Rectal smooth muscle tissue (tissue), 1 donor: Measurements from ENCODE around the gene MAMDC4.
"Not testable (repeated sequence)": the region's sequence is repeated elsewhere in the genome, so short reads cannot be mapped to it uniquely, and the experiment has no call there.

Experiments
- H3K27ac ChIP-seq: one replicate; pipeline ENCODE4 v1.7.0; 2013; ENCODE audit warnings: low read depth, low read length, inconsistent platforms
- H3K27me3 ChIP-seq: one replicate; pipeline ENCODE4 v1.7.0; 2013; ENCODE audit warnings: low read length; ENCODE audit not compliant: control insufficient read depth, insufficient read depth
- H3K36me3 ChIP-seq: one replicate; pipeline ENCODE4 v1.7.0; 2013; ENCODE audit warnings: low read length; ENCODE audit not compliant: control insufficient read depth, insufficient read depth
- H3K4me1 ChIP-seq: one replicate; pipeline ENCODE4 v1.7.0; 2013; ENCODE audit warnings: low read length; ENCODE audit not compliant: control insufficient read depth, insufficient read depth
- H3K4me3 ChIP-seq: one replicate; pipeline ENCODE4 v1.7.0; 2013; ENCODE audit warnings: low read length
- H3K9ac ChIP-seq: one replicate; pipeline ENCODE4 v1.7.0; 2013; ENCODE audit warnings: low read length

MAMDC4 gene

GRCh38 chr9:136858844-136859757 lies 7.0 kb downstream of the MAMDC4 start:
- H3K4me3 ChIP-seq = no peak overlapping the region
- H3K27ac ChIP-seq = peak overlapping the region; percentile 68
- H3K9ac ChIP-seq = peak overlapping the region; percentile 21
- no peaks in the 10 kb centered on the region for H3K27me3 ChIP-seq
- peaks cover 4% of the 10 kb centered on the region for H3K4me1 ChIP-seq
- peaks cover 16% of the 10 kb centered on the region for H3K36me3 ChIP-seq

DNA sequence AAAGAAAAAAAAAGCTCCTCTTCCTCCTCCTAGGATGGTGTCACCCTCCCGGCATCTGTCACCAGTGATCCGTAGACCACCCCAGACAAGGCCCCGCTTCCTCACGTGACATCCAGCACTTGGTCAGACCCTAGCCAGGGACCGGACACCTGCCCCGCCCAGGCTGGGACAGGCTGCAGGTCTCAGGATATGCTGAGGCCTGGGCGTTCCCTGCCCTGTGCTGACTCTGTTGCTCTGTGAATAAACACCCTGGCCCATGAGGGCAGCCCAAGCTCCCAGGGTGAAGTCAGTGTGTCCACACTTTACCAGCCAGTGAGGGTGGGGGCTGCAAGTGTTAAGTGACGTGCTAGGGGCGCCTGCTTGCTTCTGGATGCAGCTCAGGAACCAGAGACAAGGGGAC lies 8.4 kb downstream of the MAMDC4 start:
- no peak overlapping the region for H3K9ac ChIP-seq
- peaks cover 10% of the 10 kb centered on the region for H3K4me1 ChIP-seq
- H3K27ac ChIP-seq = no peak overlapping the region
- H3K4me3 ChIP-seq = no peak overlapping the region
- peaks cover 16% of the 10 kb centered on the region for H3K36me3 ChIP-seq
- no peaks in the 10 kb centered on the region for H3K27me3 ChIP-seq

- H3K27ac ChIP-seq = no peak overlapping the region
- peaks cover 16% of the 10 kb centered on the region for H3K36me3 ChIP-seq
- H3K27me3 ChIP-seq = no peaks in the 10 kb centered on the region
- H3K9ac ChIP-seq = no peak overlapping the region
- peaks cover 10% of the 10 kb centered on the region for H3K4me1 ChIP-seq
- no peak overlapping the region for H3K4me3 ChIP-seq
Observed at GRCh38 chr9:136860933-136861873, 9.1 kb downstream of the MAMDC4 start.

- H3K36me3 ChIP-seq = peaks cover 16% of the 10 kb centered on the region
- no peaks in the 10 kb centered on the region for H3K27me3 ChIP-seq
- no peak overlapping the region for H3K4me3 ChIP-seq
- peaks cover 10% of the 10 kb centered on the region for H3K4me1 ChIP-seq
- H3K9ac ChIP-seq = no peak overlapping the region
- H3K27ac ChIP-seq = no peak overlapping the region
Observed at GRCh38 chr9:136861874-136862457, 9.8 kb downstream of the MAMDC4 start.

- Histone ChIP-seq H3K9ac (no peak overlapping the region), H3K36me3 (peaks cover 16% of the 10 kb centered on the region), H3K4me3 (no peak overlapping the region), H3K4me1 (peaks cover 10% of the 10 kb centered on the region), H3K27me3 (no peaks in the 10 kb centered on the region), H3K27ac (no peak overlapping the region)
Observed at GRCh38 chr9:136862849-136863622, 10.9 kb downstream of the MAMDC4 start.

DNA sequence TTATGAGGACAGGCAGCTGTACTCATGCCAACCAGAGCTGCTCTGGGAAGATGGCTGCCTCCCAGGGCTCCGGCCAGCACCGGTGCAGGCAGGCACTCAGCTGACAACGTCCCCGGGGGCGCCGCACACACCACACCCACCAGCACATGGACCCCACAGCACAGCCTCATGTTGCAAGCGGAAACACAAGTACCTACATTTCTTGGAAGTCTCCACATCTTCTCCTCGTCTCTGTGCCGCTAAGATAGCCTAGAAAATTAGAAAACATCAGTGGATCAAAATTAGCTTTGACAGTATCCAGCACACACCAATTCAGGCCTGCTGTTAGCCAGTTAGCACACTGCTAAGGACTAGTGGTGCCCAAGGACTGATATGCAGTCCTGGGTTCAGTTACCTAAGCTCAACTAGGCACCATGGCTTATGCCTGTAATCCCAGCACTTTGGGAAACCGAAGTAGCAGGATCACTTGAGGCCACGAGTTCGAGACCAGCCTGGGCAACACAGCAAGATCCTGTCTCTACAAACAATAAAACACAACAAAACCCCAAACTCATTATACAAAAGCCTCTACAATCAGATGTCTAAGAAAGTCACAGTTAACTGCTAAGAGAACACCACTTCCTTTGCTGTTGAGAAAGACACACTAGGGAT lies 11.6 kb downstream of the MAMDC4 start:
- no peak overlapping the region for H3K4me3 ChIP-seq
- H3K27me3 ChIP-seq = no peaks in the 10 kb centered on the region
- no peak overlapping the region for H3K9ac ChIP-seq
- peaks cover 16% of the 10 kb centered on the region for H3K36me3 ChIP-seq
- H3K27ac ChIP-seq = no peak overlapping the region
- peaks cover 10% of the 10 kb centered on the region for H3K4me1 ChIP-seq

DNA sequence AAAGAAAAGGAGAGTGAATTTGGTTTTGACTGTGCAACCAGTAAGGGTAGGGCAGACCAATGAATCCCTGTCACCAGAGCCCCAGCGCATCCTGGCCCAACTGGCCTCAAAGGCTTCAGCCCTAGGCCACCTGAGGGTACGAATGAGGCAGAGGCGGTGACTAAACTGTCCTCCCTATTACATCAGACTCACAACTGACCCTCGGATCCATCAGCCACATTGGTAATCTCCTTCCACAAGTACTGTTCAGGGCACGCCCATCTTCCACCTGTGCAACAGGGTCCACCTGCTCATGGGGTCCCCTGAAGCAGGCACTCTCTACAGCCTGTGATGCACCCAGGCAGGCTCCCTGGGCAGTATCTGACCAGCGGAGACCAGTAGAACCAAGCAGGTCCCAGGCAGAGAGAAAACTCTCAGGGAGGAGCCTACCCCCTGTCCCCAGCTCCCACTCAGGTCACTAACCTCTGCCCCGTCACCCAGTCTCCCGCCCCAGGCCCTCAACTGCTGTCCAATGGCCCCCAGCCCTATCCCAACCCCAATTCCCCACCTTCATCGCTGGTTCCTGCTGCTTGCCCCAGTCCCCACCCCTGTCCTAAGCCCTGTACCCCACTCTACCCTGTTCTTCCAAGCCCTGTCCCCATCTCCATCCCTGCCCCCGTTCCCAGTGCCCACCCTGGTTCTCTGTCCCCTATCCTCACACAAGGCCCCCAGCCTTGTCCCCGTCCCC lies 13.1 kb downstream of the MAMDC4 start:
- Histone ChIP-seq H3K36me3 (peaks cover 16% of the 10 kb centered on the region), H3K4me3 (peak overlapping the region; percentile 87), H3K9ac (no peak overlapping the region), H3K27me3 (no peaks in the 10 kb centered on the region), H3K4me1 (peaks cover 6% of the 10 kb centered on the region), H3K27ac (no peak overlapping the region)

- H3K4me3 ChIP-seq = peak overlapping the region; percentile 87
- peaks cover 16% of the 10 kb centered on the region for H3K36me3 ChIP-seq
- no peaks in the 10 kb centered on the region for H3K27me3 ChIP-seq
- peak overlapping the region; percentile 94 for H3K27ac ChIP-seq
- peak overlapping the region; percentile 88 for H3K9ac ChIP-seq
- H3K4me1 ChIP-seq = peaks cover 6% of the 10 kb centered on the region
Observed at GRCh38 chr9:136865768-136866103, 13.6 kb downstream of the MAMDC4 start.

GRCh38 chr9:136866898-136867421 lies 14.8 kb downstream of the MAMDC4 start:
- H3K4me1 ChIP-seq, H3K27me3 ChIP-seq, H3K9ac ChIP-seq: not testable (repeated sequence)
- Histone ChIP-seq H3K4me3 (peak overlapping the region; percentile 48), H3K27ac (peak overlapping the region; percentile 94), H3K36me3 (peaks cover 13% of the 10 kb centered on the region)

DNA sequence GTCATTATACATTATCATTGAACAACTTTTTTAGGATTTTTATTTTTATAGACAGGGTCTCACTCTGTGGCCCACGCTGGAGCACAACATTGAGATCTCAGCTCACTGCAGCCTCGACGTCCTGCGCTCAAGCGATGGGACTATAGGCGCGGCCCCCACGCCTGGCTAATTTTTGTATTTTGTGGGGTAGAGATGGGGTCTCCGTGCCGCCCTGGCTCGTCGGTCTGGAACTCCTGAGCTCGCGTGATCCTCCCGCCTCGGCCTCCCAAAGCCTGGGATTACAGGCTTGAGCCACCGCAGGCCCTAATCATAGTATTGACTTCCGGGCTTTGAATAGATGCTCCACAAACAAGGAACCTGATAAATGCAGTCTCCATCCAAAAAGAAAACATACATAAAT lies 15.3 kb downstream of the MAMDC4 start:
- Histone ChIP-seq H3K4me3 (no peak overlapping the region), H3K4me1 (peaks cover 6% of the 10 kb centered on the region), H3K27ac (no peak overlapping the region), H3K27me3 (no peaks in the 10 kb centered on the region), H3K36me3 (peaks cover 8% of the 10 kb centered on the region), H3K9ac (no peak overlapping the region)

GRCh38 chr9:136867917-136868316 lies 15.8 kb downstream of the MAMDC4 start:
- Histone ChIP-seq H3K27me3 (no peaks in the 10 kb centered on the region), H3K9ac (no peak overlapping the region), H3K4me3 (no peak overlapping the region), H3K36me3 (peaks cover 5% of the 10 kb centered on the region), H3K4me1 (peaks cover 6% of the 10 kb centered on the region), H3K27ac (no peak overlapping the region)
